MM.1S (cell line): ENCODE results near the gene NMB.

Experiments
- CTCF ChIP-seq: fragments of 300-600 bp; sonication (generic); IDR thresholded peaks from 2 replicates; pipeline ENCODE4 v1.5.1; 2016; ENCODE audit warnings: antibody characterized with exemption, low read length, mixed read lengths
- EZH2 ChIP-seq: fragments of 300-600 bp; sonication (generic); optimal IDR thresholded peaks from 2 replicates; pipeline ENCODE3; 2017; ENCODE audit warnings: low read depth, mild to moderate bottlenecking, antibody characterized with exemption, low read length, mixed read lengths

- TF ChIP-seq CTCF (no peak), EZH2 (no peak)
Measured at GRCh38 chr15:84658788-84659411, 901 bp upstream of the NMB start.
